NCI-H2171 (cell line): Measurements from ENCODE around the gene TRIM17.

Experiments used
- DNase-seq: peaks from one replicate; lab custom pipeline; 2025; lab: John Stamatoyannopoulos, UW

The TRIM17 gene

GRCh38 chr1:228378090-228378872, 38.4 kb downstream of the TRIM17 start:
- peak; percentile 82 for DNase-seq

GRCh38 chr1:228377664-228378089, 39.0 kb downstream of the TRIM17 start:
- DNase-seq, result no peak

GRCh38 chr1:228376651-228377631, 39.7 kb downstream of the TRIM17 start:
- DNase-seq, result no peak

- no peak for DNase-seq
These were observed 40.4 kb downstream of the TRIM17 start for GRCh38 chr1:228376262-228376628.

GRCh38 chr1:228375578-228376261, 40.9 kb downstream of the TRIM17 start:
- no peak for DNase-seq

- no peak for DNase-seq
These were observed 41.7 kb downstream of the TRIM17 start for GRCh38 chr1:228374711-228375577.

GRCh38 chr1:228373681-228374571, 42.7 kb downstream of the TRIM17 start:
- no peak for DNase-seq

GRCh38 chr1:228373004-228373680, 43.5 kb downstream of the TRIM17 start:
- DNase-seq, result no peak

- no peak for DNase-seq
These were observed 44.3 kb downstream of the TRIM17 start for GRCh38 chr1:228372183-228373003.

- no peak for DNase-seq
These were observed 44.9 kb downstream of the TRIM17 start for GRCh38 chr1:228371741-228372182.

- DNase-seq, result peak; percentile 45
These were observed 45.5 kb downstream of the TRIM17 start for GRCh38 chr1:228370941-228371740.

- no peak for DNase-seq
These were observed 46.2 kb downstream of the TRIM17 start for GRCh38 chr1:228370439-228370940.

- no peak for DNase-seq
These were observed 46.8 kb downstream of the TRIM17 start for GRCh38 chr1:228369608-228370438.

- no peak for DNase-seq
These were observed 47.7 kb downstream of the TRIM17 start for GRCh38 chr1:228368801-228369607.

GRCh38 chr1:228367798-228368791, 48.6 kb downstream of the TRIM17 start:
- no peak for DNase-seq
